Sigmoid colon (tissue), 4 donors: ENCODE data around the gene BPTF.

Source experiments
- EP300 ChIP-seq, 4 donors: sonication (generic); formaldehyde crosslinking; IDR thresholded peaks; one replicate each; pipeline ENCODE4 v1.6.1; 2017; ENCODE audit warnings: antibody characterized with exemption in 4 of 4
- POLR2A ChIP-seq, 2 donors: fragments of 450-650 bp; IDR thresholded peaks; one replicate each; pipeline ENCODE4 v1.6.1; 2016; ENCODE audit warnings: antibody characterized with exemption in 2 of 2, mild to moderate bottlenecking in 2 of 2, moderate library complexity in 2 of 2
- TF ChIP-seq, protein P1 (sequence below), 4 experiments: fragments of 450-650 bp in 3 of 4; fragments of 200-600 bp in 1 of 4; IDR thresholded peaks; one replicate each; pipeline ENCODE4 v1.5.1; 2016 to 2019; ENCODE audit warnings: antibody characterized with exemption in 4 of 4, mild to moderate bottlenecking in 3 of 4, moderate library complexity in 2 of 4

DNA sequence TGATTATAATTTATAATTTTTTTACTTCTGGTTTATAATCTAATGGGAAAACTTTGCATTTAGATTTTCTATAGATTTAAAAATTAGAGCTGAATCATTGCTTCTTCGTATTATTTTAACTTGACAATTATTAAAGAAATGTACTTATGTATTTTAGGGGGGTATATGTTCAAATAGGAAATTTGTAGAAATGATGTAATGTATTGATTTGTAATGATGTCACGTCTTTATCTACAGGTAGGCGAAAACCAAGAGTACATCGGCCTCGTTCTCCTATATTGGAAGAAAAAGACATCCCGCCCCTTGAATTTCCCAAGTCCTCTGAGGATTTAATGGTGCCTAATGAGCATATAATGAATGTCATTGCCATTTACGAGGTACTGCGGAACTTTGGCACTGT lies 28.4 kb downstream of the BPTF start:
- TF ChIP-seq, protein P1, sequence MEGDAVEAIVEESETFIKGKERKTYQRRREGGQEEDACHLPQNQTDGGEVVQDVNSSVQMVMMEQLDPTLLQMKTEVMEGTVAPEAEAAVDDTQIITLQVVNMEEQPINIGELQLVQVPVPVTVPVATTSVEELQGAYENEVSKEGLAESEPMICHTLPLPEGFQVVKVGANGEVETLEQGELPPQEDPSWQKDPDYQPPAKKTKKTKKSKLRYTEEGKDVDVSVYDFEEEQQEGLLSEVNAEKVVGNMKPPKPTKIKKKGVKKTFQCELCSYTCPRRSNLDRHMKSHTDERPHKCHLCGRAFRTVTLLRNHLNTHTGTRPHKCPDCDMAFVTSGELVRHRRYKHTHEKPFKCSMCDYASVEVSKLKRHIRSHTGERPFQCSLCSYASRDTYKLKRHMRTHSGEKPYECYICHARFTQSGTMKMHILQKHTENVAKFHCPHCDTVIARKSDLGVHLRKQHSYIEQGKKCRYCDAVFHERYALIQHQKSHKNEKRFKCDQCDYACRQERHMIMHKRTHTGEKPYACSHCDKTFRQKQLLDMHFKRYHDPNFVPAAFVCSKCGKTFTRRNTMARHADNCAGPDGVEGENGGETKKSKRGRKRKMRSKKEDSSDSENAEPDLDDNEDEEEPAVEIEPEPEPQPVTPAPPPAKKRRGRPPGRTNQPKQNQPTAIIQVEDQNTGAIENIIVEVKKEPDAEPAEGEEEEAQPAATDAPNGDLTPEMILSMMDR (IDR thresholded peaks at IDR 0.05) = no peak
- no peak for TF ChIP-seq POLR2A (IDR thresholded peaks at IDR 0.05)
- no peak for TF ChIP-seq EP300 (IDR thresholded peaks at IDR 0.05)
